Measurements from ENCODE around the gene TADA3. TPM values are rescaled to one million over a fixed set of nuclear protein-coding genes. Genes with fewer than 3 reads are reported as not detected.

The TADA3 gene
- total and polyA plus RNA-seq, 2 of the 4 experiments (the other 2 are of a cell fraction) = 68.0 to 83.0 TPM

- peaks cover 0 to 3% of the 10 kb centered on the region in 2 experiments; a peak in 2 of 4 replicates for H3K79me1 ChIP-seq (ENCODE audit: low read depth in 1 of 2, low read length in 2 of 2)
- no TSS peak for BruUV-seq (replicated peaks)
- H3K14ac ChIP-seq (replicated peaks; ENCODE audit: low read depth, low read length) = no peak overlapping the region
- no peaks in the 10 kb centered on the region for H4K20me1 ChIP-seq (ENCODE audit: insufficient read depth, low read length)
- H3K27ac ChIP-seq (ENCODE audit: insufficient read depth, low read length) = no peak overlapping the region
- peaks cover 9% of the 10 kb centered on the region; the same call in 1 of the 2 replicates for H3K9me1 ChIP-seq (ENCODE audit: insufficient read depth, low read length)
- H3K27me3 ChIP-seq (ENCODE audit: control insufficient read depth, insufficient read depth, low read length) = no peaks in the 10 kb centered on the region
- in situ Hi-C loops (cut with MboI; ENCODE audit: low sequenced_read_pairs) = no loop called here
- ATAC-seq (ENCODE audit: low read depth) (no peak), DNase-seq (no peak)
- WGBS, 2 experiments (ENCODE audit: extremely low coverage in 2 of 2, insufficient read length in 1 of 2) = no CpG with 5 or more reads among the region's 1 CpG
- H3K36me3 ChIP-seq (ENCODE audit: control insufficient read depth, insufficient read depth, low read length) = peaks cover 19% of the 10 kb centered on the region
- no peak overlapping the region for H2BK120ac ChIP-seq (ENCODE audit: low read depth, low read length)
- POLR2A ChIA-PET (ENCODE audit: unreplicated experiment) = no interaction called here
- no peak overlapping the region for H3K23ac ChIP-seq (ENCODE audit: low read depth, low read length)
- H2AK5ac ChIP-seq (ENCODE audit: low read depth, low read length) = no peak overlapping the region
- H2AK9ac ChIP-seq (replicated peaks; ENCODE audit: low read depth, low read length, poor library complexity) = no peak overlapping the region
- H2BK15ac ChIP-seq (ENCODE audit: low read depth, low read length) = no peak overlapping the region
- intact Hi-C loops (cut with micrococcal nuclease) = no loop called here
- H3K4me3 ChIP-seq (ENCODE audit: insufficient read depth, low read depth, low read length) = no peak overlapping the region
- CTCF ChIA-PET = no interaction called here
- peaks cover 3% of the 10 kb centered on the region for H3K4me1 ChIP-seq (ENCODE audit: control insufficient read depth, insufficient read depth, low read length)
- no peak overlapping the region for H3K18ac ChIP-seq (ENCODE audit: low read depth, low read length)
- no peak overlapping the region for H4K91ac ChIP-seq (ENCODE audit: insufficient read depth, low read depth, low read length)
- no peak overlapping the region for H2BK5ac ChIP-seq (ENCODE audit: low read depth, low read length, poor library complexity, severe bottlenecking)
- no peak overlapping the region for H3K56ac ChIP-seq (ENCODE audit: extremely low read depth, insufficient read depth, low read length)
- no peak for TF ChIP-seq MAFK (IDR thresholded peaks at IDR 0.05; ENCODE audit: low read depth, low read length)
- no peak for TF ChIP-seq POLR2A (IDR thresholded peaks at IDR 0.05; ENCODE audit: low read depth, low read length)
- TF ChIP-seq MAZ (IDR thresholded peaks at IDR 0.05; ENCODE audit: borderline replicate concordance, low read depth, low read length) = no peak
- TF ChIP-seq RFX5 (IDR thresholded peaks at IDR 0.05; ENCODE audit: low read depth, low read length) = no peak
- TF ChIP-seq ELK1 (IDR thresholded peaks at IDR 0.05; ENCODE audit: borderline replicate concordance, low read depth, low read length) = no peak
- TF ChIP-seq NFE2L2 (IDR thresholded peaks at IDR 0.05; ENCODE audit: low read depth, low read length) = no peak
- no peak for TF ChIP-seq CHD1 (IDR thresholded peaks at IDR 0.05; ENCODE audit: low read depth, low read length)
- no peak for TF ChIP-seq USF2 (IDR thresholded peaks at IDR 0.05; ENCODE audit: low read depth, low read length)
- no peak for TF ChIP-seq CTCF (conservative IDR thresholded peaks at IDR 0.05; ENCODE audit: low read depth, low read length)
- no peak for TF ChIP-seq FOS (IDR thresholded peaks at IDR 0.05; ENCODE audit: low read depth, low read length)
- TF ChIP-seq MXI1 (IDR thresholded peaks at IDR 0.05; ENCODE audit: borderline replicate concordance, low read depth, low read length) = no peak
- no peak for TF ChIP-seq CEBPB (IDR thresholded peaks at IDR 0.05; ENCODE audit: low read depth, low read length)
- TF ChIP-seq BHLHE40 (IDR thresholded peaks at IDR 0.05; ENCODE audit: low read depth, low read length) = no peak
- TF ChIP-seq RAD21 (IDR thresholded peaks at IDR 0.05; ENCODE audit: low read length) = no peak
- no peak for TF ChIP-seq RCOR1 (IDR thresholded peaks at IDR 0.05; ENCODE audit: insufficient replicate concordance, low read length)
- no peak for TF ChIP-seq SMC3 (IDR thresholded peaks at IDR 0.05; ENCODE audit: low read depth, low read length)
- dilution Hi-C loops (cut with HindIII; ENCODE audit: low sequenced_read_pairs, unreplicated experiment) = no loop called here
- no peak overlapping the region for H4K5ac ChIP-seq (ENCODE audit: low read depth, low read length)
- no peaks in the 10 kb centered on the region for H3K9me3 ChIP-seq (ENCODE audit: control insufficient read depth, insufficient read depth, low read length)
- H3K4me2 ChIP-seq (ENCODE audit: low read depth, low read length) = no peak overlapping the region
- no peak overlapping the region for H3K9ac ChIP-seq (ENCODE audit: low read depth, low read length)
- no peak overlapping the region for H2BK20ac ChIP-seq (ENCODE audit: low read depth, low read length)
- H3K4ac ChIP-seq (ENCODE audit: low read depth, low read length) = no peak overlapping the region
- no peak overlapping the region for H2AFZ ChIP-seq (replicated peaks; ENCODE audit: low read length, poor library complexity)
- H4K8ac ChIP-seq (ENCODE audit: low read depth in 2 of 2, low read length in 2 of 2) = no peak overlapping the region
These were observed 14.6 kb downstream of the TADA3 start for GRCh38 chr3:9777694-9778021.

Data from IMR-90 (cell line).